Measurements from ENCODE around the gene AIPL1. TPM values are rescaled to one million over a fixed set of nuclear protein-coding genes. Genes with fewer than 3 reads are reported as not detected.

AIPL1 gene
- total and polyA plus RNA-seq, 2 of the 4 experiments (the other 2 are of a cell fraction): not detected

DNA sequence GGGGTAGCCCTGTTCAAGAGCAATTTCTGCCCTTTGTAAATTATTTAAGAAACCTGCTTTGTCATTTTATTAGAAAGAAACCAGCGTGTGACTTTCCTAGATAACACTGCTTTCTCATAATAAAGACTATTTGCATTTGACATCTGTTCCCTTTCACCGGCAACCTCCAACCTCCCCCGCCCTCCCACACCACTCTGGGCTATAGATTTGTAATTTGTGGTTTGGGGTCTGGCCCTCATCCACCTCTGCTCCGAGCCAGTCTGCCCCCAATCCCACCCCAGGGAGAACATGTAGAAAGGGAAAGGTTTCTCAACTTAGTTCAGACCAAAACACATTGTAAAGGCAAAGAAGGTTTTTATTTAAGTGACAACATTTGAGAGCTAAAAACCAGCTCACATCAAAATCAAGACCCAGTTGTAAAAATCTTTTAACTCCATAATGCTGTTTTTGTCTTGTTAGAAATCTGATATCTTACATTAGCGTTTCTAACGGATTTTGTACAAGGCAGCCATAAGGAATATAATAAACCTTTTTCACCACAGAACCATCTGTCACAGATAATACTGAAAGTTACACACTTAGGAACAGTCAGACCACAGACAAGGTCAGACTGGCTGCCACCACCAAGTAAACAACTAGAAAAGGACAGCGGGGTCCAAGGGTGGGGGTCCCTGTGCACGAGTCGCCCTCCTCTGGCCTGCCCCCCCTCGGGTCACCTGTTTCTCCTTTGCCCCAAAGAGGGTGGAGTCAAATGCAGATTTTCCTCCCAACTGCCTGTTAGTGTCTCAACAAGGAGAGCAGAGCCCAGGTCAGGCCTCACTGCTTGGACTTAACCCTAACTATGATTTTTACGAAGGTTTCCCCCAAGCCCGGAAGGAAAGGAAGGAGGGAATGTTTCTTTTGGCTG lies 16.3 kb upstream of the AIPL1 start:
- H3K4ac ChIP-seq (ENCODE audit: low read depth, low read length): no peak overlapping the region
- H3K23ac ChIP-seq (ENCODE audit: low read depth, low read length): no peak overlapping the region
- no peak for TF ChIP-seq CHD1 (IDR thresholded peaks at IDR 0.05; ENCODE audit: low read depth, low read length)
- no peak for TF ChIP-seq NFE2L2 (IDR thresholded peaks at IDR 0.05; ENCODE audit: low read depth, low read length)
- DNase-seq (no peak), ATAC-seq (ENCODE audit: low read depth) (no peak)
- H3K79me1 ChIP-seq (ENCODE audit: low read depth in 1 of 2, low read length in 2 of 2): peaks cover 0 to 5% of the 10 kb centered on the region in 2 experiments; a peak in 1 of 4 replicates
- H4K20me1 ChIP-seq (ENCODE audit: insufficient read depth, low read length): no peaks in the 10 kb centered on the region
- H2AK9ac ChIP-seq (replicated peaks; ENCODE audit: low read depth, low read length, poor library complexity): no peak overlapping the region
- dilution Hi-C loops (cut with HindIII; ENCODE audit: low sequenced_read_pairs, unreplicated experiment): no loop called here
- POLR2A ChIA-PET (ENCODE audit: unreplicated experiment): no interaction called here
- CTCF ChIA-PET: no interaction called here
- H2AK5ac ChIP-seq (ENCODE audit: low read depth, low read length): no peak overlapping the region
- peaks cover 2% of the 10 kb centered on the region; the same call in 1 of the 2 replicates for H3K4me1 ChIP-seq (ENCODE audit: control insufficient read depth, insufficient read depth, low read length)
- in situ Hi-C loops (cut with MboI; ENCODE audit: low sequenced_read_pairs): no loop called here
- no peaks in the 10 kb centered on the region for H3K36me3 ChIP-seq (ENCODE audit: control insufficient read depth, insufficient read depth, low read length)
- H2BK20ac ChIP-seq (ENCODE audit: low read depth, low read length): no peak overlapping the region
- H3K27me3 ChIP-seq (ENCODE audit: control insufficient read depth, insufficient read depth, low read length): no peaks in the 10 kb centered on the region
- H2AFZ ChIP-seq (replicated peaks; ENCODE audit: low read length, poor library complexity): no peak overlapping the region
- no peak overlapping the region for H4K5ac ChIP-seq (ENCODE audit: low read depth, low read length)
- no peak overlapping the region for H3K27ac ChIP-seq (ENCODE audit: insufficient read depth, low read length)
- H3K18ac ChIP-seq (ENCODE audit: low read depth, low read length): no peak overlapping the region
- H3K4me2 ChIP-seq (ENCODE audit: low read depth, low read length): no peak overlapping the region
- H3K56ac ChIP-seq (ENCODE audit: extremely low read depth, insufficient read depth, low read length): no peak overlapping the region
- no peak overlapping the region for H3K4me3 ChIP-seq (ENCODE audit: insufficient read depth, low read depth, low read length)
- no peak overlapping the region for H4K8ac ChIP-seq (ENCODE audit: low read depth in 2 of 2, low read length in 2 of 2)
- H2BK15ac ChIP-seq (ENCODE audit: low read depth, low read length): no peak overlapping the region
- no peaks in the 10 kb centered on the region for H3K9me1 ChIP-seq (ENCODE audit: insufficient read depth, low read length)
- WGBS, 2 experiments (ENCODE audit: extremely low coverage in 2 of 2, insufficient read length in 1 of 2): no CpG with 5 or more reads among the region's 12 CpGs
- no peak overlapping the region for H2BK5ac ChIP-seq (ENCODE audit: low read depth, low read length, poor library complexity, severe bottlenecking)
- intact Hi-C loops (cut with micrococcal nuclease): no loop called here
- BruUV-seq (replicated peaks): no TSS peak
- H4K91ac ChIP-seq (ENCODE audit: insufficient read depth, low read depth, low read length): no peak overlapping the region
- H3K9ac ChIP-seq (ENCODE audit: low read depth, low read length): no peak overlapping the region
- H3K14ac ChIP-seq (replicated peaks; ENCODE audit: low read depth, low read length): no peak overlapping the region
- H3K9me3 ChIP-seq (ENCODE audit: control insufficient read depth, insufficient read depth, low read length): no peaks in the 10 kb centered on the region
- H2BK120ac ChIP-seq (ENCODE audit: low read depth, low read length): no peak overlapping the region
